HG03060 (cell line): ENCODE results near the gene AEBP1.
"Not testable (repeated sequence)": the region's sequence is repeated elsewhere in the genome, so short reads cannot be mapped to it uniquely, and the experiment has no call there.

ENCODE experiments used
- ATAC-seq: cut with Tn5 transposase; IDR thresholded peaks from one replicate; pipeline ENCODE4 v1.9.1; 2021; ENCODE audit warnings: low read depth, moderate number of reproducible peaks; ENCODE audit not compliant: unreplicated experiment

AEBP1 gene

DNA sequence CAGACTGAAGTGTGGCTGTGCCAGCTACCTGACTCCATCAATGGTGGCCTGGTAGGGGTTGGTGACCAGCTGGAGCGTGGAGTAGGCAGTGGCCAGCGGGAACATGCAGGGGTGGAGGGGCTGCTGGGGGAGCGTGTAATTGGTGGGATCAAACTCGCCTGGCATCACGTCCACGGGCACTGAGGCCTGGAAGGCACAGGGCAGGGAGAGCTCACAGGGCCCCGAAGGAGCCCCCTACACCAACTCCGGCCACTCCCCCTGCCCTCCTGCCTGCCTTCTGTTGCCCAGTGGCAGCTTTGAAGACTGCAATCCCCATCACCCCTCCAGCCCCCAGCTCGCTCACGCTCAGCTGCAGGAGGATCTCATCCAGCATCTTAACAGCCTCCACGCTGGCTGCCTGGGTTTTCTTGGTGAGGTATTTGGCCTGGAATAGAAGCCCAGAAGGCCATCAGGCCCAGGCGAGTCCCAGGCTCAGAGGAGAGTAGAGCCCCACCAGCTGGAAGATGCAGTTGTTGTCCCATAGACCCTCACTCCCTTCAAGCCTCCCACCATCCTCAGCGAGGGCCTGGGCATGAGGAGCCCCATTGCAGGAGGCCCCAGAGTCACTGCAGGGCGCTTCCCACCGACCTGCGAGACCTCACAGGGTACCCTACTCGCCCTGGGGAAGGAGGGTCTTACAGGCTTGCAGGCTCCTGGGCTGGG lies 12.1 kb downstream of the AEBP1 start:
- ATAC-seq = no peak

- no peak for ATAC-seq
These were observed 12.9 kb downstream of the AEBP1 start for GRCh38 chr7:44116789-44117666.

- ATAC-seq = no peak
These were observed 13.8 kb downstream of the AEBP1 start for GRCh38 chr7:44117801-44118429.

DNA sequence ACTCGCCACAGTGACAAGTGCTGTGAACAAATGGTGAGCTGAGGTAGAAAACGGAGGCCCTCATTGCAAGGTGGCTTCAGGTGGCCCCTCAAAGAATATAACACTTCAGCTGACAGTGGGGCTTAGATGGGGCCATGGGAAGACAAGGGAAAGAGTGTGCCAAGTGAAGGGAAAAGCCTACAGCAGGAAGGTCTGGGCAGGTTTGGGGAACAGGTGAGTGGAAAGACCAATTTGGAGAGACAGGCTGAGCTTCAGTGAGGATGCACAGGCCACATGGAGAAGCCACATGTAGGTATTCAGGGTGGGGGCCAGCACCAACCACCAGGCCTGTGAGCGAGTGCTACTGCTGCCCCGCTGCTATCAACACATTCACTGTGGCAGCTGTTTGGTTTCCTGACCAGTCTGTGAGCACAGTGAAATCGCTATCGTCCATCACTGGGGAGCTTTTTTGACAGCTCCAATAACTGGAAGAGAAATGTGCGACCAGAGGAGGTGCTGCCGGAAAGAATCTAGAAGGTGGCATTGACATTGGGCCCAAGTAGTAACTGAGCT lies 15.8 kb downstream of the AEBP1 start:
- ATAC-seq = no peak

DNA sequence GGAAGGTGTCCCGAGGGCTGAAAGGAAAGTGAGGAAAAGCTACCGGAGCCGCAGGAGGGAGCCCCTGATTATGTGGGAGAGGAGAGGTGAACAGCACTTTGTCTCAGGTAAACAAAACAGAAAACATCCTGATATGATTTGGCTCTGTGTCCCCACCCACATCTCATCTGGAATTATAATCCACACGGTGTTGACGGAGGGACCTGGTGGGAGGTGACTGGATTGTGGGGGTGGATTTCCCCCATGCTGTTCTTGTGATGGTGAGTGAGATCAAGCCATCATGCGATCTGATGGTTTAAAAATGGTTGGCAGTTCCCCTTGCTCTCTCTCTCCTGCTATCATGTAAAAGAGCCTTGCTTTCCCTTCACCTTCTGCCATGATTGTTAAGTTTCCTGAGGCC lies 16.2 kb downstream of the AEBP1 start:
- no peak for ATAC-seq

DNA sequence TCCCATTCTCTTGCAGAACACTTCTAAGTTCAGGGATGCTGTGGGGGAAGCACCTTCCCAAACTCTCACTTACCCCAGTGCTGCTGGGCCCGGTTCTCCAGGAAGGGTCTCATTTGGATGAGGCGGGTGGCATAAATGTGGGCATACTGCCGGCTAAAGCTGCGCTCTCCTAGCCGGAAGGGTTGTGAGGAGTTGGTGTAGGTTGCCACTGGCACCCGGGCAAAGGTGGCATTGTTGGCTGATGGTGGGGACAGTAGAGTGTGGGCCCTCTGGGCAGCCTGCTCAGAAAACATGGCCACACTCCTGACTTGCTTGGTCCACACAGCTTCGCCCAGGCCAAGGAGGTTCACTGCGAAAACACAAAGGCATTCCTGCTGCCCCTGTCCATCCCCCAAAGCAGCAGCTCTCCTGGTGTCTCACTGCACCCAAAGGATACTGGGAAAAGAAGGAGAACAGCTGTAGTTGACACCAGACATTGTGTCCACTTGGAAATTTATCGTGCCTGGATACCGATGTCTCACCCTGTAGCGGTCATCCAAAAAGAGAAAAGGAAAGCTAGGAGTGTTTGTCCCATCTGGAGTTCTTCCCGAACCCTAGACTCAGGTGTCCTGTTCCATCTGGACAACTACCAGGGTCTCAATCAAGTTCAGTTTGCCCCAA lies 17.7 kb downstream of the AEBP1 start:
- no peak for ATAC-seq

DNA sequence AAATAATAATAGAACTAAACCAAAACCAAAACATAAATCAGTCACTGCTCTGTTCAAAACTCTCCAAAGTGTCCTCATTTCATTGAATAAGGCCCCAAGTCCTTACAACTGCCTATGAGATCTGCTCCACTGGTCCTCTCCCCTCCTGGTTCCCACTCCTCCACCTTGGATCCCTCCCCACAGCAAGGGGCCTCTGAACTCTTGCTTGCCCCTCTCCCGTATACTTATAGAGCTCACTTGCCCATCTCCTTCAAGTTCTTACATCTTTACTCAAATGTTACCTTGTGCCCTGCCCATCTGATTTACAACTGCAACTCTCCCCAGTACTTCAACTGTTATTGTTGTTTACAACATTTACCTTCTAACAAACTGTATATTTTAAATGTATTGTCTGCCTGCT lies 18.4 kb downstream of the AEBP1 start:
- ATAC-seq = no peak

DNA sequence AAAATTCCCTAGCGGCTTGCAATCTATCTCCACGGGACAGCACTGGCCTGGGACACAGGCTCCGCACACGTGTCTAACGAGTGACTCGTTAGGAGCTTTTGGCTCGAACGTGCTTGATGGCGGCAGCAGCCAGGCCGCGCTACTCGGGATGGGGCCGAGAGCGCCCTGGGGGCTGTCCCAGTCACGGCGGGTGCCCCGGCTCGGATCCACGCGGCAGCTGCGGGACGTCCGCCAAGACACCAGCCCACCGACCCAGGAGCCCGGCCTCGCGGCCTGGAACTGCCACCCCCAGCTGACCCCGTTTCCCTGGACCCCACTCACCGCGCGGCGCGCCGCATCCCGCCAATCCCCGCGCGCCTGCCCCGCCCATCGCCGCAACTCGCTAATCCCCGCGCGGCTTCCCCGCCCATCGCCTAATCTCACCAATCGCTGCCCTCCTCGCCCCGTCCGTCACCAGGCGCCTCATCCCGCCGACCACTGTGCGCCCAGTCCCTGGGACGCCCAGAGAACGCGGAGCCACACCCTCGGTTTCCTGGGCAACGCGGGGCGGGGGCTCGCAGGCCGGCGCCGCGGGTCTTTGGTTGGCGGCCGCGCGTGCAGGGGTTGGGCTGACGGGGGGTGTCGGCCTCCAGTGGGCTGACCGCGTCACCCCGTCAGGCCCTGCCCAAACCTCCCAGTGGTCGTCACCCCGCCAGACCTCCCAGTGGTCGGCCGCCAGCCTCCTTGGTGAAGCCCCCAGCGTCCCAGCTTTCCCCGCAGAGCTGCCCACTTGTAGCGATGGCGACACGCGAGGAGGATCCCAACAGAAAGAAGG lies 19.3 kb downstream of the AEBP1 start, which contains the start of gene POLD2:
Gene POLD2, minus strand, starts transcription at position 359 of the 814 bp plus-strand sequence. CDS start 1,495 bp downstream, outside the sequence.
- peak; percentile 91 for ATAC-seq

- no peak for ATAC-seq
These were observed 20.7 kb downstream of the AEBP1 start for GRCh38 chr7:44124822-44125202.

DNA sequence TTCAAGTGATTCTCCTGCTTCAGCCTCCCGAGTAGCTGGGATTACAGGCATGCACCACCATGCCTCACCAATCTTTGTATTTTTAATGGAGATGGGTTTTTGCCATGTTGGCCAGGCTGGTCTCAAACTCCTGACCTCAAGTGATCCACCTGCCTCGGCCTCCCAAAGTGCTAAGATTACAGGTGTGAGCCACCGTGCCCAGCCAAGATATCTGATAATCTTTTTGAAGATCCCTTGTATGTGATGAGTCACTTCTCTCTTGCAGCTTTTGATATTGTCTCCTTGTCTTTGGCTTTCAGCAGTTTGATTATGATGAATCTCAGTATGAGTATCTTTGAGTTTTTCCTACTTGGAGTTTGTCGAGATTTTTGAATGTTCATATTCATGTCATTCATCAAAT lies 22.4 kb downstream of the AEBP1 start:
- not testable (repeated sequence) for ATAC-seq

- no peak for ATAC-seq
These were observed 23.0 kb downstream of the AEBP1 start for GRCh38 chr7:44127161-44127560.

DNA sequence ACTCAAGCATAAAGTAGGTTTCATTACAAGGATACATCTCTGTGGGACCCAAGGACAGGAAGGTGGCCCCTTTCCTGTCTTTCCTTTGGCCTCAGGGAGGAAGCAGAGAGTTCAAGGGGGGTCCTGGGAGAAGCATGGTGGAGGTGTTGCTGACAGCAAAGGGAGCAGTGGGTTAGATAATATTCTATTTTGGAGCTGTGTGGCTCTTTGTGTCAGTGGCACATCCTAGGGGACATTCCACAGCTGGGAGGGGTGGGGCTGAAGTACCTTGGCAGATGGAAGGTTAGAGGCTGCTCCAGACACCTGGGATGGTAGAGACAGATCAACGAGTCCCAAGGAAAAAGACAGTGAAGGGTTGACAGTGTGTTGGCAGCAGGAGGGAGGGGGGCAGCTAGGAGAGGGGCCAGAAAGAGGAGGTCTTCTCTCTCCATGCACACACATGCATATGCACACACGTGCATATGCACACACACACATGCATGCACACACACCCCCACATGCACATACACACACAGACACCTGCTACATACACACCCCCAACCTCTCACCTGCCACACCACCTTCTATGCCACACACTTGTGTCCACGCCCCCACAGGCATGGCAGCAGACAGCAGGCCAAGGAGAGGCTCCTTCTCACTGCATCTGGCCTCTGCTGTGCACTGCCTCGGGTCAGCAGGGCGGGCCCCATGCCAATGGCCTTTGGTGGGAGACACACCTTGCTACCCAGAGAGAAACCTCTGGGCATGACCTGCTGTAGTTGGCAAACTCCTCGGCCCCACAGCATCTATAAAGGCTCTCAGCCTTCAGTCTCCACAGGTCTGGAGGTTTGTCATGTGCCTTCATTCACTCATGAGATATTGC lies 24.8 kb downstream of the AEBP1 start:
- ATAC-seq = no peak

GRCh38 chr7:44131173-44132029 lies 27.3 kb downstream of the AEBP1 start:
- ATAC-seq = no peak

DNA sequence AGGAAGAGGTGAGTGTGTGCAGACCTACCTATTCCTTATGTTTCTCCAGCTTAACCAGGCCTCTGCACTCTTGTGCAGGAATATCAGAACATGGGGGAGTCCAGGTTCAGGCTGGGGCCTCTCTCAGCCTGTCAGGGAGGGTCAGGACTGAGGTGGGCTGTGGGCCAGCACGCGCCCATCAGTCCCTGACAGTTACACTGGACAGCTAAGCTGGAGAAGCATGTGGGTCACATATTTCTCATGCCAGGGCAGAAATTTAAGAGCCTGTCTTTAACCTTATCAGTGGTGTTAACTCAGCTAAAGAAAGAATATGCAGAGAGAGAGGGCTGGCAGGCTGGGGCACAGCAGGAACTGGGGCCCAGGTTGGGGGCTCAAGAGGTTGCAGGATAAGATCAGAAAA lies 27.9 kb downstream of the AEBP1 start:
- no peak for ATAC-seq

DNA sequence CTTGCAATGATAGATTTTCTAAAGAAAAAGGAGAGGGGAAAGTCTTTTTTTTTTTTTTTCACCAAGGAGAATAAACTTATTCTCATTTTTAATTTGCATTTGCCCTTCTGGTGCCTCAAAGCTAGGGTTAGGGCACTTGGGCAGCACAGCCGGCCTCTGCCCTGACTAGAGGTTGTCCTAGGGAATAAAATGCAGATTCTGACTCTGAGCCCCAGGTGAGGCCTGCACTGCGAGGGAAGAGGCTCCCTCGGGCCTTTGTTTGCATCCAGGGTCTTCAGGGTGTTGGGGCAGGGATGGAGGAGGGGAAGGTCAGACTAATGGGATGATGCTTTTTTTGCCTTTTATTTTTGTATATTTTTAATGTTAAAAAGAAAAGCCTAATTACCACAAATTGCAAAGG lies 29.1 kb downstream of the AEBP1 start:
- no peak for ATAC-seq

DNA sequence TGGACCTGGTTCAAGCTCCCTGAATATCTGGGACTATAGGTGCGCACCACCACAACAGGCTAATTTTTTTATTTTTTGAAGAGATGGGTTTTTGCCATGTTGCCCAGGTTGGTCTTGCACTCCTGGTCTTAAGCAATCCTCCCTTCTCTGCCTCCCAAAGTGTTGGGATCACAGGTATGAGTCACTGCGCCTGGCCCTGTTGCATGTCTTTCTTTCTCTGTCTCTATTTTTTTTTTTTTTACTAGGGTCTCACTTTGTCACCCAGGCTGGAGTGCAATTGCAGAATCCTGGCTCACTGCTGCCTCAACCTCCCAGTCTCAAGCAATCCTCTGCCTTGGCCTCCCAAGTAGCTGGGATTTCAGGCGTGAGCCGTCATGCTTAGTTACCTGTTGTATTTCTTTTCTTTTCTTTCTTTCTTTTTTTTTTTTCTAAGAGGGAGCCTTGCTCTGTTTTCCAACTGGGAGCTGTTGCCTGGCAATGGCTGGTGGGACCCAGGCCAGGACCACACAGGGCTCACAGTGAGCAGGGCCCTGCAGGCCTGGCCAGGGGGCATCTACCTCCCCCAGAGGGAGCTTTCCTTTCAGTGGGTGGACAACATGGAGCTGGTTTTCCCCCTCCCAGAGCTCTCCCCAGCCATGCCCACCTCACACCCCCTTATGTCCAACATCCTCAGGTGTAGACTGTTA lies 30.9 kb downstream of the AEBP1 start:
- ATAC-seq = no peak

- ATAC-seq = no peak
These were observed 32.6 kb downstream of the AEBP1 start for GRCh38 chr7:44136731-44137130.
